ENCODE measurements around the gene CHST3.
"Not testable (repeated sequence)": the region's sequence is repeated elsewhere in the genome, so short reads cannot be mapped to it uniquely, and the experiment has no call there.

CHST3 gene

GRCh38 chr10:72013202-72013945, 49.2 kb downstream of the CHST3 start:
- DNase-seq = no peak

- DNase-seq = no peak
Measured at GRCh38 chr10:72014197-72014596, 50.0 kb downstream of the CHST3 start.

- no peak for DNase-seq
Measured at GRCh38 chr10:72014785-72015480, 50.7 kb downstream of the CHST3 start.

GRCh38 chr10:72015841-72016240, 51.6 kb downstream of the CHST3 start:
- no peak for DNase-seq

- no peak for DNase-seq
Measured at GRCh38 chr10:72016608-72017300, 52.6 kb downstream of the CHST3 start.

GRCh38 chr10:72019085-72019876, 55.1 kb downstream of the CHST3 start:
- no peak for DNase-seq

- no peak for DNase-seq
Measured at GRCh38 chr10:72020914-72021809, 57.0 kb downstream of the CHST3 start.

GRCh38 chr10:72022228-72022627, 58.0 kb downstream of the CHST3 start:
- DNase-seq = no peak

- no peak for DNase-seq
Measured at GRCh38 chr10:72024596-72024995, 60.4 kb downstream of the CHST3 start.

- no peak for DNase-seq
Measured at GRCh38 chr10:72025400-72025799, 61.2 kb downstream of the CHST3 start.

- no peak for DNase-seq
Measured at GRCh38 chr10:72025832-72026231, 61.6 kb downstream of the CHST3 start.

- no peak for DNase-seq
Measured at GRCh38 chr10:72026278-72027111, 62.3 kb downstream of the CHST3 start.

GRCh38 chr10:72027498-72027897, 63.3 kb downstream of the CHST3 start:
- DNase-seq = no peak

GRCh38 chr10:72029414-72029813, 65.2 kb downstream of the CHST3 start:
- no peak for DNase-seq

- DNase-seq = no peak
Measured at GRCh38 chr10:72030762-72031543, 66.8 kb downstream of the CHST3 start.

GRCh38 chr10:72031706-72032105, 67.5 kb downstream of the CHST3 start:
- DNase-seq = no peak

- not testable (repeated sequence) for DNase-seq
Measured at GRCh38 chr10:72032409-72033162, 68.4 kb downstream of the CHST3 start.

GRCh38 chr10:72034040-72034499, 69.9 kb downstream of the CHST3 start:
- no peak for DNase-seq

- DNase-seq = no peak
Measured at GRCh38 chr10:72034761-72035160, 70.6 kb downstream of the CHST3 start.

Measured in activated CD4-positive, alpha-beta T cell treated with anti-CD3 and anti-CD28 coated beads, Interleukin-2, amount 50 U/mL, for 1 hour (primary cell).